ENCODE measurements around the gene MAPK8IP3. TPM values are rescaled to one million over a fixed set of nuclear protein-coding genes. Genes with fewer than 3 reads are reported as not detected.

MAPK8IP3 gene
- total and polyA plus RNA-seq, 7 donors = 11.7 to 31.6 (median 22.6) TPM

- TF ChIP-seq, protein P1, sequence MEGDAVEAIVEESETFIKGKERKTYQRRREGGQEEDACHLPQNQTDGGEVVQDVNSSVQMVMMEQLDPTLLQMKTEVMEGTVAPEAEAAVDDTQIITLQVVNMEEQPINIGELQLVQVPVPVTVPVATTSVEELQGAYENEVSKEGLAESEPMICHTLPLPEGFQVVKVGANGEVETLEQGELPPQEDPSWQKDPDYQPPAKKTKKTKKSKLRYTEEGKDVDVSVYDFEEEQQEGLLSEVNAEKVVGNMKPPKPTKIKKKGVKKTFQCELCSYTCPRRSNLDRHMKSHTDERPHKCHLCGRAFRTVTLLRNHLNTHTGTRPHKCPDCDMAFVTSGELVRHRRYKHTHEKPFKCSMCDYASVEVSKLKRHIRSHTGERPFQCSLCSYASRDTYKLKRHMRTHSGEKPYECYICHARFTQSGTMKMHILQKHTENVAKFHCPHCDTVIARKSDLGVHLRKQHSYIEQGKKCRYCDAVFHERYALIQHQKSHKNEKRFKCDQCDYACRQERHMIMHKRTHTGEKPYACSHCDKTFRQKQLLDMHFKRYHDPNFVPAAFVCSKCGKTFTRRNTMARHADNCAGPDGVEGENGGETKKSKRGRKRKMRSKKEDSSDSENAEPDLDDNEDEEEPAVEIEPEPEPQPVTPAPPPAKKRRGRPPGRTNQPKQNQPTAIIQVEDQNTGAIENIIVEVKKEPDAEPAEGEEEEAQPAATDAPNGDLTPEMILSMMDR (IDR thresholded peaks at IDR 0.05) = no peak
- 60 to 76% (median 71%) methylated on average over 2 of the region's 2 CpGs for WGBS, 3 donors
- intact Hi-C loops (cut with DNase I) = no loop called here
- Histone ChIP-seq H3K27ac (no peak overlapping the region), H3K36me3 (ENCODE audit: insufficient read depth in 1 of 2, low read depth in 1 of 2) (peaks cover 5 to 96% of the 10 kb centered on the region in 2 donors), H3K27me3 (ENCODE audit: insufficient read depth in 3 of 3, low read length in 2 of 3) (no peaks in the 10 kb centered on the region), H3K4me1 (no peaks in the 10 kb centered on the region), H3K4me3 (no peak overlapping the region), H3K9me3 (no peaks in the 10 kb centered on the region)
- no peak for DNase-seq
- no peak for ATAC-seq
These were observed 44.2 kb upstream of the MAPK8IP3 start for GRCh38 chr16:1661826-1662225.

- intact Hi-C loops (cut with DNase I) = no loop called here
- Histone ChIP-seq H3K4me3 (no peak overlapping the region), H3K36me3 (ENCODE audit: insufficient read depth in 1 of 2, low read depth in 1 of 2) (peaks cover 5 to 96% of the 10 kb centered on the region in 2 donors), H3K4me1 (no peaks in the 10 kb centered on the region), H3K9me3 (no peaks in the 10 kb centered on the region), H3K27me3 (ENCODE audit: insufficient read depth in 3 of 3, low read length in 2 of 3) (no peaks in the 10 kb centered on the region), H3K27ac (no peak overlapping the region)
- no peak for DNase-seq
- ATAC-seq = no peak
- WGBS, 3 donors = 92 to 94% (median 93%) methylated on average over 20 of the region's 20 CpGs
- TF ChIP-seq, protein P1 (IDR thresholded peaks at IDR 0.05) = no peak
These were observed 43.5 kb upstream of the MAPK8IP3 start for GRCh38 chr16:1662543-1662942.

DNA sequence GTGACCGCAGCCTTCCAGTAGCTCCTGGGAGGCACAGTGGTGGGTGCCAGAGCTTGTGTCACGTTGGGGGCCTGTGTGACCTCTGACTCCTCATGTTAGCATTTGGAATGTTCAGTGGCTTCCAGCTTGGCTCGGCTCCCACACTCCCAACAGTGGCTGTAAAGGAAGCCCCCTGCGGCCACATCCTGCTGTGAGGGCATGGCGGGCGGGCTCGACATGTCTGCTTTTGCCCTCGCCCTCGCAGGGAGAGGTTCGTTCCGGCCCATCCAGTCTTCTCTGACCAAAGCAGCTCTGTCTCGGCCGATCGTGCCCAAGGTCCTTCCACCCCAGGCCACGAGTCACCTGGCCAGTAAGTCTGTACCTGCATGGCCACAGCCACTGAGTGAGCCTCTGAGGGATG, 40.2 kb upstream of the MAPK8IP3 start:
- TF ChIP-seq, protein P1 (IDR thresholded peaks at IDR 0.05) = no peak
- Histone ChIP-seq H3K4me1 (no peaks in the 10 kb centered on the region), H3K27ac (no peak overlapping the region), H3K9me3 (no peaks in the 10 kb centered on the region), H3K4me3 (no peak overlapping the region), H3K36me3 (ENCODE audit: insufficient read depth in 1 of 2, low read depth in 1 of 2) (peaks cover 5 to 96% of the 10 kb centered on the region in 2 donors), H3K27me3 (ENCODE audit: insufficient read depth in 3 of 3, low read length in 2 of 3) (no peaks in the 10 kb centered on the region)
- no peak for DNase-seq
- no peak for ATAC-seq
- WGBS, 3 donors = 90 to 92% (median 91%) methylated on average over 15 of the region's 15 CpGs
- intact Hi-C loops (cut with DNase I) = no loop called here

DNA sequence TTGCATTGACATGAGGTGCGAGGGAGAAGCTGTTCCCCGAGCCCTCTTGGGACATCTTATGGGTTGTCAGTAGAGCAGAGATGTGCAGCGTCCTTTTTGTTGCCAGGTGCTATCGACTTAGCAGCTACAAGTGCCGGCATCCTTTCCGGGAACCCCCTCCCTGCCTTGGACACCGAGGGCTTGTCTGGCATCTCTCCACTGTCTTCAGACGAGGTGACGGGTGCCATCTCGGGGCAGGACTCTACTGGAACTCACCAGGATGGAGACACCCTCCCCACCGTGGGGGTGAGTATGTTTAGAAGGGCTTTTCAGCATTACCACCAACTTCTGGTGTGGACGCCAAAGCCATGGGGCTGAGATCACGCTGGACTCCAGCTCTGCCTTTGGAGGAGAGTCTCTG, 39.7 kb upstream of the MAPK8IP3 start:
- peaks cover 5 to 99% of the 10 kb centered on the region in 2 donors for H3K36me3 ChIP-seq (ENCODE audit: insufficient read depth in 1 of 2, low read depth in 1 of 2)
- 89 to 91% (median 91%) methylated on average over 13 of the region's 13 CpGs for WGBS, 3 donors
- TF ChIP-seq, protein P1 (IDR thresholded peaks at IDR 0.05) = no peak
- no peak for ATAC-seq
- H3K27me3 ChIP-seq (ENCODE audit: insufficient read depth in 3 of 3, low read length in 2 of 3) = no peaks in the 10 kb centered on the region
- no peak overlapping the region for H3K4me3 ChIP-seq
- no peaks in the 10 kb centered on the region for H3K4me1 ChIP-seq
- no peaks in the 10 kb centered on the region for H3K9me3 ChIP-seq
- no peak for DNase-seq
- intact Hi-C loops (cut with DNase I) = no loop called here
- H3K27ac ChIP-seq = no peak overlapping the region

- peaks cover 5 to 100% of the 10 kb centered on the region in 2 donors for H3K36me3 ChIP-seq (ENCODE audit: insufficient read depth in 1 of 2, low read depth in 1 of 2)
- intact Hi-C loops (cut with DNase I) = no loop called here
- DNase-seq (no peak), ATAC-seq (no peak)
- no peak overlapping the region for H3K27ac ChIP-seq
- TF ChIP-seq, protein P1 (IDR thresholded peaks at IDR 0.05) = no peak
- no peaks in the 10 kb centered on the region for H3K4me1 ChIP-seq
- WGBS, 3 donors = 87 to 91% (median 88%) methylated on average over 8 of the region's 8 CpGs
- no peaks in the 10 kb centered on the region for H3K9me3 ChIP-seq
- no peaks in the 10 kb centered on the region for H3K27me3 ChIP-seq (ENCODE audit: insufficient read depth in 3 of 3, low read length in 2 of 3)
- H3K4me3 ChIP-seq = no peak overlapping the region
These were observed 38.7 kb upstream of the MAPK8IP3 start for GRCh38 chr16:1667271-1667670.

All from psoas muscle (tissue), 8 donors.